ENCODE results near the gene GRIN3B.

- TF ChIP-seq, protein P1, sequence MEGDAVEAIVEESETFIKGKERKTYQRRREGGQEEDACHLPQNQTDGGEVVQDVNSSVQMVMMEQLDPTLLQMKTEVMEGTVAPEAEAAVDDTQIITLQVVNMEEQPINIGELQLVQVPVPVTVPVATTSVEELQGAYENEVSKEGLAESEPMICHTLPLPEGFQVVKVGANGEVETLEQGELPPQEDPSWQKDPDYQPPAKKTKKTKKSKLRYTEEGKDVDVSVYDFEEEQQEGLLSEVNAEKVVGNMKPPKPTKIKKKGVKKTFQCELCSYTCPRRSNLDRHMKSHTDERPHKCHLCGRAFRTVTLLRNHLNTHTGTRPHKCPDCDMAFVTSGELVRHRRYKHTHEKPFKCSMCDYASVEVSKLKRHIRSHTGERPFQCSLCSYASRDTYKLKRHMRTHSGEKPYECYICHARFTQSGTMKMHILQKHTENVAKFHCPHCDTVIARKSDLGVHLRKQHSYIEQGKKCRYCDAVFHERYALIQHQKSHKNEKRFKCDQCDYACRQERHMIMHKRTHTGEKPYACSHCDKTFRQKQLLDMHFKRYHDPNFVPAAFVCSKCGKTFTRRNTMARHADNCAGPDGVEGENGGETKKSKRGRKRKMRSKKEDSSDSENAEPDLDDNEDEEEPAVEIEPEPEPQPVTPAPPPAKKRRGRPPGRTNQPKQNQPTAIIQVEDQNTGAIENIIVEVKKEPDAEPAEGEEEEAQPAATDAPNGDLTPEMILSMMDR (IDR thresholded peaks at IDR 0.05): no peak
- no peak for TF ChIP-seq POLR2A (IDR thresholded peaks at IDR 0.05)
These were observed 23.7 kb upstream of the GRIN3B start for GRCh38 chr19:976476-976875.

All from uterus (tissue), 2 donors.